H1 (cell line): ENCODE data around the gene RBM20. TPM values are rescaled to one million over a fixed set of nuclear protein-coding genes. Genes with fewer than 3 reads are reported as not detected.

ENCODE experiments used
- CTCF ChIA-PET: fragments of 300-600 bp; sonication (Branson Sonifier 250); formaldehyde crosslinking; loops from one replicate; lab custom pipeline; 2021; ENCODE audit not compliant: partially characterized antibody; lab: Charles Lee
- POLR2A ChIA-PET: fragments of 300-600 bp; sonication (Branson Sonifier 250); formaldehyde crosslinking; loops from one replicate; lab custom pipeline; 2021; ENCODE audit warnings: inconsistent platforms; ENCODE audit not compliant: partially characterized antibody; lab: Charles Lee
- DNase-seq, 2 experiments: peaks; one replicate each; pipeline versions ENCODE4 v3.0.0 to v3.0.0-alpha.2; 2010 to 2022; ENCODE audit warnings: low spot score in 2 of 2, low read depth in 1 of 2, mixed read lengths in 1 of 2
- FAIRE-seq: peaks from 2 replicates; lab custom pipeline; 2011; peaks lifted over from hg19 to GRCh38; lab: Jason Lieb, UNC
- H2AFZ ChIP-seq: 2 replicates; pipeline ENCODE4 v1.8.1; 2012; ENCODE audit warnings: low read length, inconsistent platforms
- H2AK5ac ChIP-seq: 2 replicates; pipeline ENCODE4 v1.6.1; 2013; ENCODE audit warnings: low read depth, low read length
- H2BK120ac ChIP-seq: replicated peaks from 2 replicates; pipeline ENCODE3; 2013; ENCODE audit warnings: low read depth, low read length, inconsistent platforms
- H2BK12ac ChIP-seq: 2 replicates; pipeline ENCODE4 v1.6.1; 2013; ENCODE audit warnings: low read depth, low read length
- H2BK15ac ChIP-seq: 2 replicates; pipeline ENCODE4 v1.6.1; 2013; ENCODE audit warnings: low read length
- H2BK20ac ChIP-seq: 2 replicates; pipeline ENCODE4 v1.6.1; 2013; ENCODE audit warnings: low read length
- H2BK5ac ChIP-seq: 2 replicates; pipeline ENCODE4 v1.6.1; 2013; ENCODE audit warnings: low read depth, low read length
- H3K14ac ChIP-seq: 2 replicates; pipeline ENCODE4 v1.6.1; 2013; ENCODE audit warnings: inconsistent platforms; ENCODE audit not compliant: insufficient read length
- H3K18ac ChIP-seq: 2 replicates; pipeline ENCODE4 v1.6.1; 2013; ENCODE audit warnings: low read length; ENCODE audit errors: extremely low read depth
- H3K23ac ChIP-seq: 2 replicates; pipeline ENCODE4 v1.6.1; 2013; ENCODE audit warnings: inconsistent platforms; ENCODE audit not compliant: insufficient read length
- H3K23me2 ChIP-seq: 2 replicates; pipeline ENCODE4 v1.6.1; 2013; ENCODE audit warnings: low read depth, low read length
- H3K27ac ChIP-seq: 2 replicates; pipeline ENCODE4 v1.6.1; 2011; ENCODE audit warnings: low read depth, low read length, inconsistent platforms
- H3K27me3 ChIP-seq, 4 experiments: replicated peaks in 1 of 4; 1 replicate in 1 of 4; 2 replicates in 3 of 4; pipeline versions ENCODE4 v1.6.1 to v1.8.1; 2011 to 2013; ENCODE audit warnings: low read length in 3 of 4, mild to moderate bottlenecking in 3 of 4, inconsistent platforms in 2 of 4, mixed read lengths in 2 of 4, moderate library complexity in 1 of 4; ENCODE audit not compliant: control insufficient read depth in 3 of 4, insufficient read depth in 3 of 4; ENCODE audit errors: extremely low read depth in 1 of 4
- H3K36me3 ChIP-seq, 4 experiments: 2 replicates each; pipeline versions ENCODE4 v1.6.1 to v1.8.1; 2011 to 2013; ENCODE audit warnings: mild to moderate bottlenecking in 4 of 4, low read length in 3 of 4, moderate library complexity in 2 of 4, control low read depth in 1 of 4, inconsistent platforms in 1 of 4; ENCODE audit not compliant: insufficient read depth in 4 of 4, control insufficient read depth in 2 of 4
- H3K4ac ChIP-seq: replicated peaks from 2 replicates; pipeline ENCODE3; 2013; ENCODE audit warnings: low read length, low read depth, mixed read lengths, inconsistent platforms; ENCODE audit not compliant: insufficient read length
- H3K4me1 ChIP-seq, 4 experiments: replicated peaks in 1 of 4; 1 replicate in 1 of 4; 2 replicates in 3 of 4; pipeline versions ENCODE4 v1.6.1 to v1.8.1; 2011 to 2013; ENCODE audit warnings: low read length in 3 of 4, inconsistent platforms in 2 of 4, mixed read lengths in 1 of 4; ENCODE audit not compliant: insufficient read depth in 4 of 4, control insufficient read depth in 3 of 4
- H3K4me2 ChIP-seq, 2 experiments: 2 replicates each; pipeline versions ENCODE4 v1.6.1 to v1.8.1; 2011 to 2013; ENCODE audit warnings: low read depth in 2 of 2, low read length in 2 of 2, control low read depth in 1 of 2, inconsistent platforms in 1 of 2, mild to moderate bottlenecking in 1 of 2; ENCODE audit not compliant: insufficient read depth in 1 of 2
- H3K4me3 ChIP-seq, 4 experiments: fragments of 200-600, 300-600 bp in 1 of 4; sonication (generic), shearing (Covaris generic), sonication (Bioruptor Twin) in 1 of 4; 2 replicates each; pipeline versions ENCODE4 v1.5.1 to v1.8.1; 2011 to 2016; ENCODE audit warnings: low read length in 4 of 4, low read depth in 3 of 4, control low read depth in 2 of 4, inconsistent platforms in 2 of 4, mild to moderate bottlenecking in 2 of 4, mixed read lengths in 1 of 4, moderate library complexity in 1 of 4; ENCODE audit not compliant: insufficient read depth in 2 of 4; ENCODE audit errors: extremely low read depth in 1 of 4
- H3K56ac ChIP-seq: replicated peaks from 2 replicates; pipeline ENCODE3; 2013; ENCODE audit warnings: low read depth, mild to moderate bottlenecking, mixed read lengths, low read length, inconsistent platforms; ENCODE audit not compliant: insufficient read length
- H3K79me1 ChIP-seq: 2 replicates; pipeline ENCODE4 v1.6.1; 2013; ENCODE audit warnings: low read depth, low read length, control low read depth
- H3K79me2 ChIP-seq, 2 experiments: 2 replicates each; pipeline versions ENCODE4 v1.6.1 to v1.8.1; 2012 to 2013; ENCODE audit warnings: low read length in 2 of 2, mild to moderate bottlenecking in 2 of 2, inconsistent platforms in 1 of 2; ENCODE audit not compliant: insufficient read depth in 2 of 2, control insufficient read depth in 1 of 2
- H3K9ac ChIP-seq, 4 experiments: replicated peaks in 1 of 4; 1 replicate in 1 of 4; 2 replicates in 3 of 4; pipeline versions ENCODE4 v1.6.1 to v1.8.1; 2011 to 2013; ENCODE audit warnings: low read depth in 3 of 4, low read length in 3 of 4, control low read depth in 2 of 4, mild to moderate bottlenecking in 2 of 4, moderate library complexity in 2 of 4, inconsistent platforms in 1 of 4; ENCODE audit errors: extremely low read depth in 1 of 4
- H3K9me3 ChIP-seq, 2 experiments: 2 replicates each; pipeline versions ENCODE4 v1.6.1 to v1.8.1; 2012 to 2013; ENCODE audit warnings: mild to moderate bottlenecking in 2 of 2, moderate library complexity in 2 of 2, control low read depth in 1 of 2, inconsistent platforms in 1 of 2, low read depth in 1 of 2, low read length in 1 of 2, mixed read lengths in 1 of 2; ENCODE audit not compliant: insufficient read depth in 2 of 2
- H4K20me1 ChIP-seq, 2 experiments: replicated peaks in 1 of 2; 2 replicates each; pipeline versions ENCODE3 to v1.8.1; 2011 to 2013; ENCODE audit warnings: inconsistent platforms in 2 of 2, low read length in 2 of 2, mild to moderate bottlenecking in 1 of 2; ENCODE audit not compliant: insufficient read depth in 2 of 2, control insufficient read depth in 1 of 2
- H4K5ac ChIP-seq: 2 replicates; pipeline ENCODE4 v1.6.1; 2013; ENCODE audit warnings: low read length, low read depth, mixed read lengths, inconsistent platforms; ENCODE audit not compliant: insufficient read length
- H4K8ac ChIP-seq: 2 replicates; pipeline ENCODE4 v1.8.0; 2013; ENCODE audit warnings: mild to moderate bottlenecking, moderate library complexity, low read length, inconsistent platforms; ENCODE audit not compliant: insufficient read depth; ENCODE audit errors: extremely low read depth
- H4K91ac ChIP-seq: replicated peaks from 2 replicates; pipeline ENCODE3; 2013; ENCODE audit warnings: low read length, mixed read lengths, inconsistent platforms; ENCODE audit not compliant: insufficient read length
- SIRT6 ChIP-seq: IDR thresholded peaks from one replicate; pipeline ENCODE4 v1.7.1; 2012; ENCODE audit warnings: low read length, inconsistent platforms
- TAF1 ChIP-seq: IDR thresholded peaks from 2 replicates; pipeline ENCODE4 v1.6.1; 2011; ENCODE audit warnings: mild to moderate bottlenecking, low read depth, low read length
- WGBS, 2 experiments: shearing (Covaris generic) in 1 of 2; methylation state at CpG; one replicate each; pipeline versions ENCODE4 v1.1.6 to v1.1.7; 2013 to 2015; ENCODE audit warnings: low lambda C conversion rate in 2 of 2, mixed read lengths in 2 of 2, inconsistent platforms in 1 of 2, low coverage in 1 of 2, missing lambda C conversion rate in 1 of 2; ENCODE audit not compliant: insufficient replicate concordance in 2 of 2, insufficient coverage in 1 of 2, insufficient read length in 1 of 2; ENCODE audit errors: extremely low coverage in 1 of 2, missing lambda C conversion rate in 1 of 2; 5-methylcytosine and 5-hydroxymethylcytosine counted together
- polyA plus RNA-seq, 7 experiments: library from polyadenylated mRNA; depleted of rRNA in 3 of 7; stranded (reverse) in 5 of 7; unstranded in 2 of 7; fragments of >200 nt in 5 of 7; fragments of 200-250 nt in 2 of 7; gene quantifications; 1 replicate in 5 of 7; 2 replicates in 1 of 7; 4 replicates in 1 of 7; pipeline versions ENCODE4 v1.2.1 to v1.2.3, GENCODE V29; 2011 to 2013; ENCODE audit warnings: missing spikeins in 2 of 7, mixed read lengths in 2 of 7
- total RNA-seq: library from RNA; stranded (reverse); fragmentation: NEBNext Ultra II Directional; extraction: Animal tissue kit (Norgen Biotek cat#: 25700); gene quantifications from 2 replicates; pipeline ENCODE4 v1.2.1, GENCODE V29; 2021

Gene RBM20
- total and polyA plus RNA-seq, 2 of the 8 experiments (the other 6 are each of a cell fraction or from before 2014, with no cell fraction given) = 0.05 to 0.63 TPM

DNA sequence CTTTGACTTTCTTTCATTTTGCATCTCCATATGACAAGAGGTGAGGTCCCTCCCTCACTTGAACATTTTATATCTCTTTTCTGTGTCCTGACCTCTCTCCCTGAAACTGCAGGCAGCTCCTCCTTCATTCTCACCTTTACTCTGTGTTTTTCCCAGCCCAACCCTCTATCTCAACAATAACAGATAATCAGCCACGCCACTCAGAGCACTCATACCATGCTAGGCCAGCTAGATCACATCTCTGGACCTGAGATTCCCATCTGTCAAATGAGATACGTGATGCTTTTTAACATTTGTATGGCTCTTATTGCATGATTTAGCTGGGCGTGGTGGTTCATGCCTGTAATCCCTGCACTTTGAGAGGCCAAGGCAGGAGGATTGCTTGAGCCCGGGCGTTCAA lies 164.5 kb downstream of the RBM20 start:
- TF ChIP-seq TAF1 (no peak), SIRT6 (no peak)
- POLR2A ChIA-PET = interaction anchor here (1.9 kb wide), 1 partner anchor 63 kb away, joined by 5 read pairs; the partner anchor contains the start of gene PDCD4
- FAIRE-seq = no peak

More for the DNA sequence above, 164.5 kb downstream of the RBM20 start:
- Histone ChIP-seq H3K36me3 (no peaks in the 10 kb centered on the region), H3K27ac (no peak overlapping the region), H3K4me3 (no peak overlapping the region), H3K14ac (no peak overlapping the region), H2BK5ac (no peak overlapping the region), H3K4me1 (peaks cover 0 to 2% (median 0%) of the 10 kb centered on the region in 4 experiments; a peak in 2 of 7 replicates), H3K79me2 (no peaks in the 10 kb centered on the region), H4K20me1 (no peaks in the 10 kb centered on the region), H3K18ac (no peak overlapping the region), H3K9ac (no peak overlapping the region), H3K4me2 (no peak overlapping the region), H3K23ac (no peak overlapping the region), H3K27me3 (no peaks in the 10 kb centered on the region), H2BK12ac (no peak overlapping the region), H3K56ac (no peak overlapping the region), H2BK20ac (no peak overlapping the region), H4K8ac (no peak overlapping the region), H3K4ac (no peak overlapping the region), H2AFZ (no peak overlapping the region), H2BK120ac (no peak overlapping the region), H2BK15ac (no peak overlapping the region), H3K23me2 (no peaks in the 10 kb centered on the region), H4K91ac (no peak overlapping the region), H2AK5ac (no peak overlapping the region), H3K79me1 (no peaks in the 10 kb centered on the region), H3K9me3 (no peaks in the 10 kb centered on the region), H4K5ac (no peak overlapping the region)
- DNase-seq = no peak
- 79% methylated on average over 4 of the region's 5 CpGs; no CpG with 5 or more reads in 1 of the 2 experiments for WGBS, 2 experiments
- CTCF ChIA-PET = interaction anchor here (1.2 to 2.2 kb wide), 3 partner anchors 9 to 85 kb away, joined by 4 to 5 read pairs (median 4); no protein-coding TSS in a partner anchor
